ENCODE results near the gene RLIM.

RLIM gene

GRCh38 chrX:74535408-74536151, 78.8 kb downstream of the RLIM start:
- peak; percentile 62 for DNase-seq
